ENCODE data around the gene TXNDC11.

Gene TXNDC11

DNA sequence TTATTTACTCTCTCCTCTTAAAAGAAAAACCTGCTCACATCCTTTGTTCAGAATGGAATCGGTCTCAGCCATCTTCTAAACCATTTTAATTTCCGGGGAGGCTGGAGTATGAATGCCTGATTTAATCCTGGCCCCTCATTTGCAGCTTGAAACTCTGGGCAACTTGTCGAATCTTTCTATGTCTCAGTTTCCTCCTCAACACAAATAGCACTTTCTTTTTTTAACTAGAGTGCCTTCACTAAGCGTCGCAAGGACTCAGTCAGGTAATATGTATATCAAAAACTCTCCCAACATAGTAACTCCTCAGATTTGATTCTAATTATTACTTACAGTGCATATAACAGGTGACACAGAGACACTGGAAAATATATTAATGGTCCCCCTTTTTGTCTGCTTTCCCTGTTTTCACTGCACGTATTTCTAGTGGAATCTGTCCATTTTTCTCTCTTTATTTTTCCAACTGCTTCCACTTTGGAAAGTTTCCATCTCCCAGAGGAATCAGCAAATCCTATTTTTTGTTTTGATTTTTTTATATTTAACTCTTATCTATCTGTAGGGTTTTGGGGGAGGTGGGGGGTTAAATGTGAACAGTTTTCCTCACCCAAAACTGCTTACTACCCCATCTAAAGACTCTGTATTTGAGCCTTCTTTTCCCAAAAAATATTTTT, 55.8 kb downstream of the TXNDC11 start:
- DNase-seq (ENCODE audit: low spot score): no peak
- TF ChIP-seq, protein P1, sequence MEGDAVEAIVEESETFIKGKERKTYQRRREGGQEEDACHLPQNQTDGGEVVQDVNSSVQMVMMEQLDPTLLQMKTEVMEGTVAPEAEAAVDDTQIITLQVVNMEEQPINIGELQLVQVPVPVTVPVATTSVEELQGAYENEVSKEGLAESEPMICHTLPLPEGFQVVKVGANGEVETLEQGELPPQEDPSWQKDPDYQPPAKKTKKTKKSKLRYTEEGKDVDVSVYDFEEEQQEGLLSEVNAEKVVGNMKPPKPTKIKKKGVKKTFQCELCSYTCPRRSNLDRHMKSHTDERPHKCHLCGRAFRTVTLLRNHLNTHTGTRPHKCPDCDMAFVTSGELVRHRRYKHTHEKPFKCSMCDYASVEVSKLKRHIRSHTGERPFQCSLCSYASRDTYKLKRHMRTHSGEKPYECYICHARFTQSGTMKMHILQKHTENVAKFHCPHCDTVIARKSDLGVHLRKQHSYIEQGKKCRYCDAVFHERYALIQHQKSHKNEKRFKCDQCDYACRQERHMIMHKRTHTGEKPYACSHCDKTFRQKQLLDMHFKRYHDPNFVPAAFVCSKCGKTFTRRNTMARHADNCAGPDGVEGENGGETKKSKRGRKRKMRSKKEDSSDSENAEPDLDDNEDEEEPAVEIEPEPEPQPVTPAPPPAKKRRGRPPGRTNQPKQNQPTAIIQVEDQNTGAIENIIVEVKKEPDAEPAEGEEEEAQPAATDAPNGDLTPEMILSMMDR (IDR thresholded peaks at IDR 0.05; ENCODE audit: extremely low read depth, missing control alignments): no peak

DNA sequence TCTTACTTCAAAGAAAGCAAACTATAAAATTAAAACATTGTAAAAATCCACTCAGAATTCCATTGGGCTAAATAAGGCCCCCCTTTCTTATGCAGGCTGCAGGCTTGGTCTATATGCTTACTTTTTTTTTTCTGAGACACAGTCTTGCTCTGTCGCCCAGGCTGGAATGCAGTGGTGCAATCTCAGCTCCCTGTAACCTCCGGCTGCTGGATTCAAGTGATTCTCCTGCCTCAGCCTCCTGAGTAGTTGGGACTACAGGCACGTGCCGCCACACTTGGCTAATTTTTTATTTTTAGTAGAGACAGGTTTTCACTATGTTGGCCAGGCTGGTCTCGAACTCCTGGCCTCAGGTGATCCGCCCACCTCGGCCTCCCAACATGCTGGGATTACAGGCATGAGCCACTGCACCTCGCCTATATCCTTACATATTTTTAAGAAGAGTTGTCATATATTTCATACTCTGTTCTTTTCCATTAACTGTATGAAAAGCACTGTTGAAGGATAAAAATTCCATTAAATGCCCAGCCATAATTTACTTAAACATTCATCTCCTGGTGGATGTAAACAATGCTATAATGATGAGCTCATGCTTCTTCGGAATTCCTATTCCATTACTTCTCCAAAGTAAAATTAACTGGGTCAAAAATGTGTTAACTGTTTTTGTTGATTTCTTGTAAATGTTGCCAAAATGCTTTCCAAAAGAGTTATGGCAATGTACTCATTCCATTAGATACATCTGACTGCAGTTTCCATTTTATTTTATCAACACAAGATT, 56.6 kb downstream of the TXNDC11 start:
- no peak for DNase-seq (ENCODE audit: low spot score)
- TF ChIP-seq, protein P1 (IDR thresholded peaks at IDR 0.05; ENCODE audit: extremely low read depth, missing control alignments): no peak

DNA sequence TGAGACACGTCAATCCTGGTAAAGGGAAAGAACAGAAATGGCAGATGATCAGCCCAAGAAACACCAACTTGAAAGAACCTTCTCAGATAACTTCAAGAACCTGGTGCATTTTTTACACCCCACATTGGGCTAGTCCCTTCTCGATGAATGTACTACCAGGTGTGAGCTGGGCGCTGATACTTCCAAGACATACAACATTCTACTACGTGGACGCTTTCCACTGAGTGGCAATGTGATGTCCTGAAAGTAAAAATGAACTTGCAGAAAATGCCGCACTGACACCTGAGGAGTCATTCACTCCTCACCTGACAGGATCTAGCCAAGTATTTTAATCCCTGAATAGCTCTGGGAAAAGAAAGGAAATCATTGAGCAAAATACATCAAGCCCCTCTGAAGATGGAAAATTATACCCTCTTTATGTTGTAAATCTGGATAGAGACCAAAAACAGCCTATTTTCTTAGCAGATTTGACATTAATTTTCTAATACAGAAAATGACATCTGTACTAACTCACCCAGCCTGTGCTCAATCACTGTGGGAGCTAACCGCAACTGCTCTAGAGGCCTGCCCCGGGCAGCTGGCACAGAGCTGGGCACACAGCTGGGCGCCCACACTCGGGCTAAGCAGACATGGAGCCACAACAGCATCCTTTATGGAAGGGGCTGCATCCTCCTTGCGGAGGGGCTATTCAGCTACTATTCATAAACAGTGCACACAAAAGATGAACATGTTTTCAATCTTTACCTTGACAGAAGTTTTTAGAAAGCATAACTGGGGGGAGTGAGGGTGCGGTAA, 58.2 kb downstream of the TXNDC11 start:
- TF ChIP-seq, protein P1 (IDR thresholded peaks at IDR 0.05; ENCODE audit: extremely low read depth, missing control alignments): no peak
- DNase-seq (ENCODE audit: low spot score): no peak

DNA sequence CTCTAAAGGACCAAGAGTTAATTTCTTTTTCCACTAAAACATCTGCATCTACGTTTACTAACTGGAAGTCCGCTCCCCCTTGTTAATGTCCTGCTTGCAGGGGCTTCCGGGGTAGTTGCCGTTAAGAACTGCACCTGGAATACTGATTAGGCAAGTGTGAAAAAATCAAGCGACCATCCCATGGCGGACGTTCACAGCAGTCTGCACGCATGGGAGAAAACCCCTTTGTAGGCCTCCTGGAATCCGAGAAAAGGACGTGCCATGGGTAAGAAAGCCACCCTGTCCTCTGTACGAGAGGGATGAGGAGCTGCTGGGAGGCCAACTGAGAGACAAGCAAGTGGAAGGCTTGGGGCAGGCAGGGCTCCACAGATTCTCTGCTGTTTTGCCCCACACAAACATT, 59.5 kb downstream of the TXNDC11 start:
- no peak for DNase-seq (ENCODE audit: low spot score)
- TF ChIP-seq, protein P1 (IDR thresholded peaks at IDR 0.05; ENCODE audit: extremely low read depth, missing control alignments): no peak

DNA sequence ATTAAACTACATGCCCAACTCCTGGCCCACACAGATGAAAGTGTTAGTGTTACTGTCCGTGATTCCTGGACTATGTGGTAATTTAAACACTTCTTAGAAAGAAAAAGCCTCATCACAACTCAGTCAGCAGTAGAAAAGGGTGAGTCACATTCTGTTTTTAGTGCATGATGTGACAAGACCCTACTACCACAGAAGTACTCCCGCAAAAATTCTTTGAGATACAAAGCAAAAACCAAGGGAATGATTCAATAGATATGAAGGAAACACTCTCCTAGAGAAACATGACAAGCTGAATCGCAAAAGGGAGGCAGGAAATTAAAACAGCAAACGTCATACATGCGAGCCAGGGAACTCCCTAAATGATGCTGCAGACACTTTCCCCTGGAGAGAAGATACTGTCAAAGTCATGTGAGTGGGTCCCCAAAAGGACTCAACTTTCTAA, 60.0 kb downstream of the TXNDC11 start:
- TF ChIP-seq, protein P1 (IDR thresholded peaks at IDR 0.05; ENCODE audit: extremely low read depth, missing control alignments): no peak
- no peak for DNase-seq (ENCODE audit: low spot score)

DNA sequence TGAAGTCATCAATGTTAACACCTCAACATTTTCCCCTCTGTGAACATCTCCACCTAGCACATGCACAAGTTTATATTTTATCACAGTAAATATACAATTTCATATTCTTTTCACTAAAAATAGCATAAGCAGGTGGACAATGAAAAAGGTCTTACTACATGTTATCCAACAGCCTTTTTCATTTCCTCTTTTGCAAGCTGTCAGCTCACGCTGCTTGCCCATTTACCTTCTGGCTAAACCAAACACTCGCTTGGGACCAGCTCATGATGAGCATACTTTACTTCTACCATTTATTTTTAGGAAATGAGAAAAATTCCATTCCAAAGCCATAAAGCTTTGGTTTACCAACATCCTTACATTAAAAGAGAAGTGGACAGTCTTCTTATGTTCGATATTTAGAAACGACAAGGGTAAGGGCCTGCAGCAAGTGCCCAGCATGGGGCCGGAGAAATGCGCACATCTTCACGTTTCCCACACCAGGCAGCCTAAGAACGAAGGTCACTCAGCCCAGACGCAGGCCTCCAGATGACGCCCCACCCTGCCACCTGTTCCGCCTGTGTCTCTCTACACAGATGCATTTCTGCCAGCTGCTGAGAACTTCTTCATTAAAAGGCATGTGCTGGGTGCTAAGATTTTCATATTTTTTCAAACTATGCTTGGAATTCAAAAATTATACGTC, 60.5 kb downstream of the TXNDC11 start:
- TF ChIP-seq, protein P1 (IDR thresholded peaks at IDR 0.05; ENCODE audit: extremely low read depth, missing control alignments): no peak
- DNase-seq (ENCODE audit: low spot score): no peak

All from GM20000 (cell line).